NCI-H2107 treated with DMSO at 0.1 percent for 48 hours (cell line): ENCODE measurements around the gene MADCAM1.

Experiments
- DNase-seq: peaks from one replicate; lab custom pipeline; 2025; ENCODE audit not compliant: unreplicated experiment; lab: John Stamatoyannopoulos, UW

MADCAM1 gene

GRCh38 chr19:531009-531752 is 34.9 kb downstream of the MADCAM1 start:
- peak; percentile 53 for DNase-seq

DNA sequence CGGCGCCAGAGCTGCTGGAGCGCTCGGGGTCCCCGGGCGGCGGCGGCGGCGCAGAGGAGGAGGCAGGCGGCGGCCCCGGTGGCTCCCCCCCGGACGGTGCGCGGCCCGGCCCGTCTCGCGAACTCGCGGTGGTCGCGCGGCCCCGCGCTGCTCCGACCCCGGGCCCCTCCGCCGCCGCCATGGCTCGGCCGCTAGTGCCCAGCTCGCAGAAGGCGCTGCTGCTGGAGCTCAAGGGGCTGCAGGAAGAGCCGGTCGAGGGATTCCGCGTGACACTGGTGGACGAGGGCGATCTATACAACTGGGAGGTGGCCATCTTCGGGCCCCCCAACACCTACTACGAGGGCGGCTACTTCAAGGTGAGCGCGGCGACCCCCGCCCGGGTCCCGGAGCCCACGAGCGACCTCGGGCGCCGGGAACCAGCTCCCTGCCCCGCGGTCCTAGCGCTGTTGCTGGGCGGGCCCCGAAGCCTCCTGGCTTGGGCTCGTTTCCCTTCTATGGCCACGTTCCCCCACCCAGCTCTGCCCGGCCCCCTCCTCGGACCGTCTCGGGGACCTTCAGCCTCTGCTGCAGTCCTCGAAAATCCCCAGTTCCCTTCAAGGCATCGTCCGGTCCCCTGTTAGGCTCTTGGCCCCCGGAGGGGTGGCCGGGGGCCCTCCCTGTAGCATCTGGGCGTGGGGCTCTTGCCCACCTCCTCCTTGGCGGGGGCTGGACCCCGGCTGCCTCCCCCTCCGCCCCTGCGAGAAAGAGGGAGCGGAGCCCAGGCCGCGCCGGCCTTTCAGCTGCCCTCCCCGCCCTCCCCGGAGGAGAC is 35.7 kb downstream of the MADCAM1 start, which contains the start of gene CDC34:
TSS of gene CDC34 (plus strand) at position 8 of the 808 bp plus-strand sequence. CDS start at position 180, 172 bp downstream.
- DNase-seq: no peak

DNA sequence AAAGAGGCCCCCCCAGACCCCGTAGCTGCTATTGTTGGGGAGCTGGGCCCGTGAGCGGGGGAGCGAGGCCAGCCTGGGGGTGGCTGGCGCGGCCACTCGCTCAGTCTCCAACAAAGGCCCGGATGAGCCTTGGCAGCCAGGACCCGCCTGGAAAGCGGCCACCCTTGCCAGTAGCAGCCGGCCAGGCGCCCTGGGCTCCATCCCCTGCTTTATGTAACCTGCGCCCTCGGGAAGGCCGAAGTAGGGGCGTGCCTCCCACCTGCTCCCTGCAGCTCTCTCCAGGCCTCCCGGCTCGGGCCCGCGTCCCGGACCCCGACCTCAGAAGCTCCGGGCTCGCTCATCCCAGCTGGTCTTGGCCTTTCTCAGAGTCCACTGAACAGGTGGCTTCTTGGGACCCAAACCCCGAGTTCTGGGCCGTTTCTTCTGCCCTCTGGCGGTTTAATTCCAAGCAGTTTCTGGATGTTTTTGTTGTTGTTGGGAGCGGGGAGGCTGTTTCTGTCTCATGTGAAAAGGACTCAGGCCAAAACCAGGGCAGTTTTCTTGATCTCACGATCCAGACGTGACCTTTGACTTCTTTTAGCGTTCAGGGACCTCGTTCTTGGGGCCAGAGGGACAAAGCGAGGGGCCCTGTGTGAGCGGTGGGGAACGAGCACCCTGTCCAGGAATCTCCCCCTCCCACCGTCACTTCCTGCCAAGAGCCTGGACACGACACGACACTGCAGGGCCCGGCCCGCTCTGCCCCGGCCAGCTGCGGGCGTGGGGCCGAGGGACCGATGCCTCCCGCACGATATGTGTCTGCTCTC is 36.5 kb downstream of the MADCAM1 start:
- DNase-seq: peak; percentile 17

DNA sequence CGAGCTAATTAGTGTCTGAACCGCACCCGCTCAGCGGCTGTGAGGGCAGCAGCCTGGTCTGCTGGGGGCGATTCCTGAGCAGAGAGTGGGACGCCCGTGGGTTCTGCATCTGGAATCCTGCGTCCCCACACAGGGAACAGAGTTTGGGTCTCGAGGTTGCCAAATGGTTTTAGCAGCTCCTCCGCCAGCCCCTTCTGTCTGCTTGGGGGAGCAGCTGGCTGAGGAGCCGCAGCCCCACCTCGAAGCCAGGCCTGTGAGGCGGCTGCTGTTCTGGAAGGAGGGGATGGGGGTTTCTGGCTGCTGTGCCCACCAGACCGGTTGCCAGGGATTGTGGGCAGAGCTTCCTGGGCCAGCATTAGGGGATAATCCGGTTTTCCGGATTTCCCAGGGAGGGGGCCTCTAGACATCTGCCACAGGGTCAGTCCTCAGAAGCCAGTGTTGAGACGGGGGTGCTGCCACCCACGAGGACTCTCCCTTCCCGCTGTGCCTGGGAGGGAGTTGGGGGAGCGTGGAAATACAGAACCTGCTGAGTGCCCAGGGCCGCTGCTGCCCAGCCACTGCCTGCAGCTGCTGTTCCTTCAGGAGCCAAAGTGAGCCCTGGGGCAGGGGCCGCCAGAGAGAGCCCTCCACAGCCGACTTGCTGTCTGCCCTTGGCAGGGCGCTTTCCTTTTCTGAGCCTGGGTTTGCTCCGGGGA is 37.2 kb downstream of the MADCAM1 start:
- no peak for DNase-seq

DNA sequence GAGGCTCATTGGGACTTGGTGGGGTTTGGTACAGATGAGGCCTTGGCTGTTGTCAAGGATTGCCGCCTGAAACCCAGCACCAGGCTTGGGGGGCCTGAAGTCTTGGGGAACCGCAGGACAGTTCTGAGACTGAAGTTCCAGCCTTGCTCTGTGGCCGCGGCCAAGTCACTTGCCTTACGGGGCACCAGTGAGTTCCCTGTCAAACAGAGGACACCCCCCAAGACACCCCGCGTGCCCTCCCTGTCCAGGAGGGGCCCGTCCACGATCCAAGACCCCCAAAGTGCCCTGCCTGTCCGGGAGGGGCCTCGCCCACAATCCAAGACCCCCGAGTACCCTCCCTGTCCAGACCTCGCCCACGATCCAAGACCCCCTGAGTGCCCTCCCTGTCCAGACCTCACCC is 37.8 kb downstream of the MADCAM1 start:
- no peak for DNase-seq

GRCh38 chr19:535017-535835 is 38.9 kb downstream of the MADCAM1 start:
- no peak for DNase-seq

GRCh38 chr19:536031-536880 is 40.0 kb downstream of the MADCAM1 start:
- DNase-seq: no peak

- no peak for DNase-seq
Measured at GRCh38 chr19:536881-537404, 40.7 kb downstream of the MADCAM1 start.

- no peak for DNase-seq
Measured at GRCh38 chr19:538641-539428, 42.5 kb downstream of the MADCAM1 start.

GRCh38 chr19:539429-540030 is 43.2 kb downstream of the MADCAM1 start:
- DNase-seq: no peak

GRCh38 chr19:540867-541637 is 44.8 kb downstream of the MADCAM1 start:
- DNase-seq: no peak

- no peak for DNase-seq
Measured at GRCh38 chr19:541699-542098, 45.4 kb downstream of the MADCAM1 start.

- DNase-seq: no peak
Measured at GRCh38 chr19:542173-542866, 46.0 kb downstream of the MADCAM1 start.

DNA sequence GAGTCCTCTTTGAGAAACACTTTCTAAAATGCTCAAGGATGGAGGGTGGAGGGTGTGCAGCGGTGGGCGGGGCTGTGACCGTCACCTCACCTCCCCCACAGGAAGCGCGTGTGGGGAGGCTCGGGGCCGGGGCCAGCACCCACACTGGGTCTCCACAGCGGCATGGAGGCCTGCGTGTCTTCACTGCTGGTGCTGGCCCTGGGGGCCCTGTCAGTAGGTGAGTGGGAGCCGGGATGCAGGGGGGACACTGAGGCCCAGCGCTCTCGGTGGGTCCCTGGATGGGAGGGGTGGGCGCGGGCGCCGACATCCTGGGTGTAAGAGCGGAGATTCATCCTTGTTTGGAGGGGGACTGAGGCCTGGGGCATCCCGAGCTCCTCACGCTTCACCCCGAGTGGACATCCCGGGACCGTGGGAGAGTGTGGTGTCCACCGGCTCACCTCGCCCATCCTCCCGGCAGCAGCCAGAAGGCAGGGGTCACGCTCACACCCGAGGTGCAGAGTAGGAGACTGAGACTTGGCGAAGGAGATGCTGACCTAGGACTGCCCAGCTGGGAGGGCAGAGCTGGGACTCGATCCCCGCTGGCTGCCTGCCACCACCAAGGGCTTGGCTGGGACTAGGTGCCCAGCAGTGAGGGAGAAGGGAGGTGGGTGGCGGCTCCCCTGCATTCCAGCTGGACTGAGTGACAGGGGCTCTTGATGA is 47.8 kb downstream of the MADCAM1 start, which contains the start of gene GZMM:
TSS of gene GZMM (plus strand) at position 144 of the 699 bp plus-strand sequence. CDS start at position 163, 19 bp downstream.
- DNase-seq: no peak

GRCh38 chr19:547117-547516 is 50.8 kb downstream of the MADCAM1 start:
- DNase-seq: no peak
